B cell (primary cell): ENCODE data around the gene CWC27.

Source experiments
- EZH2 ChIP-seq: IDR thresholded peaks from 2 replicates; pipeline ENCODE4 v1.6.1; 2012; ENCODE audit warnings: borderline replicate concordance, low read depth, mild to moderate bottlenecking, moderate library complexity, low read length; ENCODE audit not compliant: insufficient read depth, poor library complexity, severe bottlenecking
- TF ChIP-seq, protein P1 (sequence below): fragments of 200-600 bp; IDR thresholded peaks from one replicate; pipeline ENCODE4 v1.8.0; 2022; ENCODE audit warnings: antibody characterized with exemption, mild to moderate bottlenecking

GRCh38 chr5:64790210-64790609, 21.5 kb downstream of the CWC27 start:
- no peak for TF ChIP-seq EZH2
- TF ChIP-seq, protein P1, sequence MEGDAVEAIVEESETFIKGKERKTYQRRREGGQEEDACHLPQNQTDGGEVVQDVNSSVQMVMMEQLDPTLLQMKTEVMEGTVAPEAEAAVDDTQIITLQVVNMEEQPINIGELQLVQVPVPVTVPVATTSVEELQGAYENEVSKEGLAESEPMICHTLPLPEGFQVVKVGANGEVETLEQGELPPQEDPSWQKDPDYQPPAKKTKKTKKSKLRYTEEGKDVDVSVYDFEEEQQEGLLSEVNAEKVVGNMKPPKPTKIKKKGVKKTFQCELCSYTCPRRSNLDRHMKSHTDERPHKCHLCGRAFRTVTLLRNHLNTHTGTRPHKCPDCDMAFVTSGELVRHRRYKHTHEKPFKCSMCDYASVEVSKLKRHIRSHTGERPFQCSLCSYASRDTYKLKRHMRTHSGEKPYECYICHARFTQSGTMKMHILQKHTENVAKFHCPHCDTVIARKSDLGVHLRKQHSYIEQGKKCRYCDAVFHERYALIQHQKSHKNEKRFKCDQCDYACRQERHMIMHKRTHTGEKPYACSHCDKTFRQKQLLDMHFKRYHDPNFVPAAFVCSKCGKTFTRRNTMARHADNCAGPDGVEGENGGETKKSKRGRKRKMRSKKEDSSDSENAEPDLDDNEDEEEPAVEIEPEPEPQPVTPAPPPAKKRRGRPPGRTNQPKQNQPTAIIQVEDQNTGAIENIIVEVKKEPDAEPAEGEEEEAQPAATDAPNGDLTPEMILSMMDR, result no peak
